ENCODE data around the gene RPS6KA5. TPM values are rescaled to one million over a fixed set of nuclear protein-coding genes. Genes with fewer than 3 reads are reported as not detected.
"Not testable (repeated sequence)": the region's sequence is repeated elsewhere in the genome, so short reads cannot be mapped to it uniquely, and the experiment has no call there.

The RPS6KA5 gene
- total and polyA plus RNA-seq, 4 donors = 3.3 to 10.7 (median 7.8) TPM

GRCh38 chr14:90962505-90963109 lies 97.8 kb downstream of the RPS6KA5 start:
- H3K27me3 ChIP-seq (ENCODE audit: control insufficient read depth, insufficient read depth, low read length) = no peaks in the 10 kb centered on the region
- WGBS (ENCODE audit: insufficient coverage) = 100% methylated on average over 5 of the region's 11 CpGs
- no peaks in the 10 kb centered on the region for H3K9me3 ChIP-seq (ENCODE audit: control insufficient read depth, insufficient read depth, low read length)
- H3K4me1 ChIP-seq (ENCODE audit: control insufficient read depth, insufficient read depth, low read length) = no peaks in the 10 kb centered on the region
- H3K4me3 ChIP-seq (ENCODE audit: low read depth, low read length) = no peak overlapping the region
- no peak overlapping the region for H3K27ac ChIP-seq (ENCODE audit: low read depth, low read length)
- no peak for DNase-seq (ENCODE audit: low read depth in 4 of 6, low spot score in 6 of 6)
- H3K36me3 ChIP-seq (ENCODE audit: control insufficient read depth, insufficient read depth, low read length) = no peaks in the 10 kb centered on the region

GRCh38 chr14:90960818-90961217 lies 99.6 kb downstream of the RPS6KA5 start:
- DNase-seq (ENCODE audit: low read depth in 4 of 6, low spot score in 6 of 6) = no peak
- no peak overlapping the region for H3K27ac ChIP-seq (ENCODE audit: low read depth, low read length)
- H3K9me3 ChIP-seq (ENCODE audit: control insufficient read depth, insufficient read depth, low read length) = peaks cover 3% of the 10 kb centered on the region
- no peaks in the 10 kb centered on the region for H3K36me3 ChIP-seq (ENCODE audit: control insufficient read depth, insufficient read depth, low read length)
- H3K4me1 ChIP-seq (ENCODE audit: control insufficient read depth, insufficient read depth, low read length) = no peaks in the 10 kb centered on the region
- WGBS (ENCODE audit: insufficient coverage) = 93% methylated on average over 5 of the region's 6 CpGs
- no peak overlapping the region for H3K4me3 ChIP-seq (ENCODE audit: low read depth, low read length)
- no peaks in the 10 kb centered on the region for H3K27me3 ChIP-seq (ENCODE audit: control insufficient read depth, insufficient read depth, low read length)

GRCh38 chr14:90959344-90959743 lies 101.1 kb downstream of the RPS6KA5 start:
- WGBS (ENCODE audit: insufficient coverage) = 100% methylated on average over 1 of the region's 3 CpGs
- Histone ChIP-seq H3K36me3 (ENCODE audit: control insufficient read depth, insufficient read depth, low read length) (no peaks in the 10 kb centered on the region), H3K27me3 (ENCODE audit: control insufficient read depth, insufficient read depth, low read length) (no peaks in the 10 kb centered on the region), H3K4me1 (ENCODE audit: control insufficient read depth, insufficient read depth, low read length) (no peaks in the 10 kb centered on the region), H3K27ac (ENCODE audit: low read depth, low read length) (no peak overlapping the region), H3K4me3 (ENCODE audit: low read depth, low read length) (no peak overlapping the region), H3K9me3 (ENCODE audit: control insufficient read depth, insufficient read depth, low read length) (peaks cover 3% of the 10 kb centered on the region)
- no peak for DNase-seq (ENCODE audit: low read depth in 4 of 6, low spot score in 6 of 6)

- no peak for DNase-seq (ENCODE audit: low read depth in 4 of 6, low spot score in 6 of 6)
- Histone ChIP-seq H3K36me3 (ENCODE audit: control insufficient read depth, insufficient read depth, low read length) (no peaks in the 10 kb centered on the region), H3K9me3 (ENCODE audit: control insufficient read depth, insufficient read depth, low read length) (peaks cover 4% of the 10 kb centered on the region), H3K27ac (ENCODE audit: low read depth, low read length) (no peak overlapping the region), H3K4me3 (ENCODE audit: low read depth, low read length) (no peak overlapping the region), H3K27me3 (ENCODE audit: control insufficient read depth, insufficient read depth, low read length) (no peaks in the 10 kb centered on the region), H3K4me1 (ENCODE audit: control insufficient read depth, insufficient read depth, low read length) (no peaks in the 10 kb centered on the region)
Observed at GRCh38 chr14:90956273-90956672, 104.2 kb downstream of the RPS6KA5 start.

- H3K4me3 ChIP-seq (ENCODE audit: low read depth, low read length); H3K27ac ChIP-seq (ENCODE audit: low read depth, low read length); H3K9me3 ChIP-seq (ENCODE audit: control insufficient read depth, insufficient read depth, low read length); H3K4me1 ChIP-seq (ENCODE audit: control insufficient read depth, insufficient read depth, low read length); DNase-seq (ENCODE audit: low read depth in 4 of 6, low spot score in 6 of 6); H3K27me3 ChIP-seq (ENCODE audit: control insufficient read depth, insufficient read depth, low read length); H3K36me3 ChIP-seq (ENCODE audit: control insufficient read depth, insufficient read depth, low read length): not testable (repeated sequence)
- 86% methylated on average over 2 of the region's 2 CpGs for WGBS (ENCODE audit: insufficient coverage)
Observed at GRCh38 chr14:90953643-90954042, 106.8 kb downstream of the RPS6KA5 start.

GRCh38 chr14:90943367-90943766 lies 117.1 kb downstream of the RPS6KA5 start:
- Histone ChIP-seq H3K9me3 (ENCODE audit: control insufficient read depth, insufficient read depth, low read length) (peaks cover 6% of the 10 kb centered on the region), H3K27ac (ENCODE audit: low read depth, low read length) (no peak overlapping the region), H3K27me3 (ENCODE audit: control insufficient read depth, insufficient read depth, low read length) (no peaks in the 10 kb centered on the region), H3K4me1 (ENCODE audit: control insufficient read depth, insufficient read depth, low read length) (no peaks in the 10 kb centered on the region), H3K4me3 (ENCODE audit: low read depth, low read length) (no peak overlapping the region), H3K36me3 (ENCODE audit: control insufficient read depth, insufficient read depth, low read length) (no peaks in the 10 kb centered on the region)
- DNase-seq (ENCODE audit: low read depth in 4 of 6, low spot score in 6 of 6) = no peak
- 94% methylated on average over 3 of the region's 3 CpGs for WGBS (ENCODE audit: insufficient coverage)

DNA sequence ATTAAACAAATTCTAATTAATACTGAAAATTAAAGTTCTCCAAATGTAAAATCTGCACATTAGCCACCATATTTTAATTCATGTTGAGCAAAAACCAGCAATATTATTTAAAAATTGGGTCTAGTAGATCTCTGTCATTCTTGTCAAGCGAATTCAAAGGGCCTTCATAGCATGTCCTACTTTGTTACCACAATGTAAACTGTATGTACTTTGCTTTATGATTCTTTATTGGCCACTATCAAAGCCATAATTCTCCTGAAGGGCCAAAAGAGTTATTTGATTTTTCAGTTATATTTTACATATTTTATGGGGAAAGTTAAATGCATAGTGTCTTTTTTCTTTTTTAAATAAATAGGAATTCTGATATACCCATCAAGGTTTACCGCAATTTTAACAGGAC lies 117.9 kb downstream of the RPS6KA5 start:
- DNase-seq (ENCODE audit: low read depth in 4 of 6, low spot score in 6 of 6) = no peak
- Histone ChIP-seq H3K4me3 (ENCODE audit: low read depth, low read length) (no peak overlapping the region), H3K27me3 (ENCODE audit: control insufficient read depth, insufficient read depth, low read length) (no peaks in the 10 kb centered on the region), H3K36me3 (ENCODE audit: control insufficient read depth, insufficient read depth, low read length) (no peaks in the 10 kb centered on the region), H3K4me1 (ENCODE audit: control insufficient read depth, insufficient read depth, low read length) (no peaks in the 10 kb centered on the region), H3K9me3 (ENCODE audit: control insufficient read depth, insufficient read depth, low read length) (peaks cover 6% of the 10 kb centered on the region), H3K27ac (ENCODE audit: low read depth, low read length) (no peak overlapping the region)
- WGBS (ENCODE audit: insufficient coverage) = no CpG with 5 or more reads among the region's 2 CpGs

DNA sequence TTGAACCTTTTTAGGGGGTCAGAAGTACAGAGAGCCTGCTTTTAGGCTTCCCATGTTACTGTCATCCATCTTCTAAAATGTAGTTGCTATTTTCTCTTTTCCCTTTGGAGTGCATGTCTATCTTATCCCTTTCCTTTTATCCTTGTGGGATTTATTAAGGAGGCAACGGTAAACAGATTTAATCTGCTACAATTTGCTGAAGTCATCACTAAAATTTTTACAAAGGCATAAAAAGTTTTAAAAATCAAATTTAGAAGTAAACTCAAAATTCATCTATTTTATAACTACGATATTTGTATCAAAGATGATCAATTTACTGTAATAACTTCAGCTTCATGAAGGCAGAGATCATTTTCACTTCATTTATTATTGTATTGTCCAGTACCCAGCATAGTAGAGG lies 118.7 kb downstream of the RPS6KA5 start:
- WGBS (ENCODE audit: insufficient coverage) = no CpG with 5 or more reads among the region's 2 CpGs
- H3K9me3 ChIP-seq (ENCODE audit: control insufficient read depth, insufficient read depth, low read length) = peaks cover 6% of the 10 kb centered on the region
- no peak for DNase-seq (ENCODE audit: low read depth in 4 of 6, low spot score in 6 of 6)

DNA sequence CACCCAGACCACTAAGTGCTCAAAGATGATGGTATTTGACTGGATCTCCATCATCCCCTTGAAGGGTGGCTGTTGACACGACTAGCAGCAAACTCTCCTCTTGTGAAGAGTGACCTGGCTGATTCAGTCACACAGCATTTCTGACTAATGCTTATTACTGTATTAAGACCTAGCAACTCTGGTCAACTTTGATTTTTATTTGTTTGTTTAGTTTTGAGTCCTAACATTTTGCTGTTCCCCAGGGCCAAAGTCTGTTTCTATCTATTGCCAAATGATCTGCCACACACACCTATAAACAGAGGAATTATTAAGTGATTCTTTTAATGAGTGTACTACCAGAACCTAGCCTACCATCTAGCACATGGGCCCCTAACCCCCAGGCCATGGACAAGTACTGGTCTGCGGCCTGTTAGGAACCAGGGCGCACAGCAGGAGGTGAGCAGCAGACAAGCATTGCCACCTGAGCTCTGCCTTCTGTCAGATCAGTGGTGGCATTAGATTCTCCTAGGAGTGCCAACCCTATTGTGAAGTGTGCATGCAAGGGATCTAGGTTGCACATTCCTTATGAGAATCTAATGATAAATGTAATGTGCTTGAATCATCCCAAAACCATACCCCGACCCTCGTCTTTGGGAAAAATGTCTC lies 120.0 kb downstream of the RPS6KA5 start:
- H3K36me3 ChIP-seq (ENCODE audit: control insufficient read depth, insufficient read depth, low read length) = no peaks in the 10 kb centered on the region
- H3K27ac ChIP-seq (ENCODE audit: low read depth, low read length) = no peak overlapping the region
- H3K9me3 ChIP-seq (ENCODE audit: control insufficient read depth, insufficient read depth, low read length) = peaks cover 6% of the 10 kb centered on the region
- DNase-seq (ENCODE audit: low read depth in 4 of 6, low spot score in 6 of 6) = no peak
- H3K4me3 ChIP-seq (ENCODE audit: low read depth, low read length) = no peak overlapping the region
- WGBS (ENCODE audit: insufficient coverage) = 90% methylated on average over 2 of the region's 5 CpGs
- H3K4me1 ChIP-seq (ENCODE audit: control insufficient read depth, insufficient read depth, low read length) = no peaks in the 10 kb centered on the region
- no peaks in the 10 kb centered on the region for H3K27me3 ChIP-seq (ENCODE audit: control insufficient read depth, insufficient read depth, low read length)

More for the DNA sequence above, 118.7 kb downstream of the RPS6KA5 start:
- Histone ChIP-seq H3K4me1 (ENCODE audit: control insufficient read depth, insufficient read depth, low read length) (no peaks in the 10 kb centered on the region), H3K27ac (ENCODE audit: low read depth, low read length) (no peak overlapping the region), H3K4me3 (ENCODE audit: low read depth, low read length) (no peak overlapping the region), H3K36me3 (ENCODE audit: control insufficient read depth, insufficient read depth, low read length) (no peaks in the 10 kb centered on the region), H3K27me3 (ENCODE audit: control insufficient read depth, insufficient read depth, low read length) (no peaks in the 10 kb centered on the region)

GRCh38 chr14:90939252-90939795 lies 121.1 kb downstream of the RPS6KA5 start:
- no CpG with 5 or more reads among the region's 4 CpGs for WGBS (ENCODE audit: insufficient coverage)
- not testable (repeated sequence) for H3K4me1 ChIP-seq (ENCODE audit: control insufficient read depth, insufficient read depth, low read length); DNase-seq (ENCODE audit: low read depth in 4 of 6, low spot score in 6 of 6)

More at GRCh38 chr14:90939252-90939795, 121.1 kb downstream of the RPS6KA5 start:
- not testable (repeated sequence) for H3K4me3 ChIP-seq (ENCODE audit: low read depth, low read length); H3K9me3 ChIP-seq (ENCODE audit: control insufficient read depth, insufficient read depth, low read length); H3K27me3 ChIP-seq (ENCODE audit: control insufficient read depth, insufficient read depth, low read length); H3K27ac ChIP-seq (ENCODE audit: low read depth, low read length); H3K36me3 ChIP-seq (ENCODE audit: control insufficient read depth, insufficient read depth, low read length)

Measured in spinal cord (tissue), 10 donors.